ENCODE measurements around the gene TTC19.
A peak's percentile ranks its signal among the peaks of the same experiment; 100 is the strongest.

Gene TTC19

GRCh38 chr17:15999141-15999973, at the start of gene TTC19, which contains the start of gene ZSWIM7:
Gene TTC19 (plus strand): TSS chr17:15999824. CDS start chr17:15999849, 25 bp downstream.
Gene ZSWIM7 (minus strand): TSS chr17:15999704. CDS start chr17:15999594, 110 bp downstream.
- DNase-seq: peak; percentile 94

GRCh38 chr17:15951368-15952047, 48.1 kb upstream of the TTC19 start:
- no peak for DNase-seq

DNA sequence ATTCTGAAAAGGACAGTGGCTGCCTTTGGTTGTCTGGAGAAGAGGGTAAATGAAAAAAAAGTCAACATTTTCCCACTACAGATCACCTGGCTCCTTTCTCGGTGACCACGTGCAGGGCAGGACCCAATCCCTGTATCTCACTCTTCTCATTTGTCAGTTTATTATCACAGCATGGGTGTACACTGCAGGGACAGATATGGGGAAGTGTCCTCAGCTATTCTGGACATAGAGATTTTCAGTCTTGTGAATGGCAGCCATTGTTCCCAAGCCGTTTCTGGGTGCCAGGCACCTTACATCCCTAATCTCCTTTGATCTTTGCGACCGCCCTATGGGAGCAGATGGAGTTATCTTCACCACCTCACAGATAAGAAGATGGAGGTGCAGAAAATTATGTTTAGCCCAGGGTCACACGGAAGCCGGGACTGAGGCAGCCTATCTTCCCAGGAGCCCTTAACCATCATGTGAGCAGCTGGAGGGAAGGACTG, 47.5 kb upstream of the TTC19 start:
- DNase-seq: no peak

- DNase-seq: no peak
These were observed 46.5 kb upstream of the TTC19 start for GRCh38 chr17:15952916-15953790.

DNA sequence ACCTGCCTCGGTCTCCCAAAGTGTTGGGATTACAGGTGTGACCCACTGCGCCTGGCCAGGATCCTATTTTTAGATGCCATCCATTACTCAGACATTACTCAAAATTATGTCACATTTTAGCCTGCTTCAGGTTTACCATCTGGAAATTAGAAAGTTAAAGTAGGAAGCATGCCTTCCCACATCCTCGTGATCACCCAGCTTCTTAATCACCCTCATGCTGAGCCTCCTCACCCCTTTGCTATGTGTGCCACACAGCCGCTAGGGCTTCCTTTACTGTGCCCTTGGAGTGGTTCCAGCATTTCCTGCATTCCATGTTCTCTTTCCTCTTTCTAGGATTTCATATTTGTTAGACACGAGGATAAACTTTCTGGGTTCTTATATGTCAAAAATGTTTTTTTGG, 45.4 kb upstream of the TTC19 start:
- DNase-seq: no peak

DNA sequence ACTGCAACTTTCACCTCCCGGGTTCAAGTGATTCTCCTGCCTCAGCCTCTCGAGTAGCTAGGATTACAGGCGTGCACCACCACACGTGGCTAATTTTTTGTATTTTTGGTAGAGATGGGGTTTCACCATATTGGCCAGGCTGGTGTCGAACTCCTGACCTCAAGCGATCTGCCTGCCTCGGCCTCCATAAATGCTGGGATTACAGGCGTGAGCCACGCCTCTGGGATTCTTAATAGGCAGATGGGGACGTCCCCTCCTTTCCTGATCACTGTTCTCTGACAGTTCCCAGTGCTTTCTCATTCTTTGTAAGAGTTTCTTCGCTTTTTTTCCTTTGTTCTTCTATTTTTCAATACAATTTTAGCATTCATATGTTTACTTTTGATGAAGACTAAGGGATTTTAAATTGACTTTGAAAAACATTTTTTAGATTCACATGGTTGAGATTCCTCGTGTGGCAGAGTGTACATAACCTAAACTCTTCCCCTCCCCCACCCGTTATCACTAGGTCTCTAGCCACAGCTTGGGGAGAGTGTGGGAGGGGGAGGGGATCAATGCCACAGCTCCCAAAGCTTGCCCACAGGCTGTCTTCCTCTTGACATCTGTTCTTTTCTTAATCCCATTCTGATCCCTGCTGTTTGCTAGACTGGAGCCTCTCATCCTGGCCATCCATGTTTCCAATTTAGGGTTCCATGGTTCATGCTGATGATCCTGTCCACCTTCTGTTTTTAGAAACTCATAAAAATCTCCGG, 43.7 kb upstream of the TTC19 start:
- DNase-seq: no peak

GRCh38 chr17:15957206-15957605, 42.4 kb upstream of the TTC19 start:
- peak; percentile 60 for DNase-seq

DNA sequence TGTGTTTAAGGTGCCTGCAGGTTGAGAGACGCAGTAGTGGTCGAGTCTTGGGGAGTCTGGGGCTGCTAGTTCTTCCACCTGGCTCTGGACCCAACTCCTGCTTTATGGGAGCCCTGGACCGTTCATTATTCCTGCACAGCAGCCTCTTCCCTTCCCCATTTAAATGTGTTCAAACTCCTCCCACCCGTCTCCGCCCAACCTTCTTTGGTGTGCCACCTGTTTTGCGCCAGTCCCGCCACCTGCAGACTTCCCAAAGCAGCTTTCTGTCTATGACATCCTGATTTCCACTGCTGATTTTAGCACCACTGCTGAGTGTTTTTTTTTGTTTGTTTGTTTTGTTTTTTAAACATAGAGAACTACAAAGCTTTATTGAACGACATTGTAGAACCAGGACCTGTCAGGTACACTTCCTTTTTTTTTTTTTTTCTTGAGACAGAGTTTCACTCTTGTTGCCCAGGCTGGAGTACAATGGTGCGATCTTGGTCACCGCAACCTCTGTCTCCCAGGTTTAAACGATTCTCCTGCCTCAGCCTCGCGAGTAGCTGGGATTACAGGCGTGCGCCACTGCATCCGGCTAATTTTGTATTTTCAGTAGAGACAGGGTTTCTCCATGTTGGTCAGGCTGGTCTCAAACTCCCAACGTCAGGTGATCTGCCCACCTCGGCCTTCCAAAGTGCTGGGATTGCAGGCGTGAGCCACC, 41.9 kb upstream of the TTC19 start:
- DNase-seq: no peak

GRCh38 chr17:15958484-15958854, 41.2 kb upstream of the TTC19 start:
- no peak for DNase-seq

GRCh38 chr17:15963670-15964110, 35.9 kb upstream of the TTC19 start:
- DNase-seq: no peak

- DNase-seq: no peak
These were observed 34.1 kb upstream of the TTC19 start for GRCh38 chr17:15965528-15965927.

DNA sequence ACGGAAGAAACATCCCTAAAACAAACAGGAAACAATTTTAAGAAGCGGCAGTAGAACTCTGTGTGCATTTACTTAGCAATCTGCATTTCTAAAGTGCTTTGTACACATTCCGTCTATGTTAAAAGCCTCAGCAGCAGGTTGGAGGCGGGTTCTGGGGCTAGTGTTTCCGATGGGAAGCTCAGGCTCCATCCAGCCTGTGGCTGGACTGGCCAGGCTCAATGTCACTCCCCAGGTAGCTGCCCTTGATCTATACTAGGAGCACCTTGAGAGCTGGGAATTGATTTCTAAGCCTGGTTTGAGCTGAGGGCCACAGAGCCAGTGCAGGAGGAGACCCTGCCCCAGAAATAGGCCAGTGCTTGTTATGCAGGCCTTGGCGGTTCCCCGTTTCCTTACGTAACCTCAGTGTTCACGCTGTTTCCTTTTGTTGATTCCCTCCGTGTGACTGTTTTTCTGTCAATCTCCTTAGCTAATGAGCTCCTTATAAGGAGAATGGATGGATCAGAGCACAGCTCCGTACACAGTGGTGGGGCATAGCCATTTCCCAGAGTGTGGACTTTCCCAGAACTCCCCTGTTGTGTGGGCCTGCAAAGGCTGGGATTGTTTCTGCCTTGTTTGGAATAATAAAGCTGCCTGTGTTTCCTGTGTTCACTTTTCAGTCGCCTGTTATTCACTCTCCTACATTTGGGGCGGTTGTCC, 33.3 kb upstream of the TTC19 start:
- DNase-seq: no peak

GRCh38 chr17:15966879-15967248, 32.8 kb upstream of the TTC19 start:
- no peak for DNase-seq

GRCh38 chr17:15967706-15968399, 31.8 kb upstream of the TTC19 start:
- DNase-seq: no peak

- DNase-seq: no peak
These were observed 30.2 kb upstream of the TTC19 start for GRCh38 chr17:15969463-15969862.

DNA sequence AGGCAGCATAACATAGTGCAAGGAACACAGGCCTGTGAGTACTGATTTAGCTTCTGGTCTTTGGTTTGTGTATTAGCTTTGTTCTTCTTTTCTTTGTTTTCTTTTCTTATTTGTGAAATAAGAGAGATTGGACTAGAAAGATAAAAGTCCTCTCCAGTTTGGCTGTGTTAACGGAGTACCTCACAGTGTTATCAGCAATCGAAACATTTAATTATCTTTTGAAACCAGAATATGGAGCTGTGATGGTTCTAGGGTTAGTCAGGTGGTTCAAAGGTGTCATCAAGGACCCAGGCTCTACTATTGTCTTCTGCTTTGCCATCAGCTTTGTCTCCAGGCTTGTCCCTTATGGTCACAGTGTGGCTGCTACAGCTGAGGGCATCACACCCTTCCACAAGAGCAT, 29.1 kb upstream of the TTC19 start:
- DNase-seq: no peak

- no peak for DNase-seq
These were observed 28.4 kb upstream of the TTC19 start for GRCh38 chr17:15971098-15971678.

DNA sequence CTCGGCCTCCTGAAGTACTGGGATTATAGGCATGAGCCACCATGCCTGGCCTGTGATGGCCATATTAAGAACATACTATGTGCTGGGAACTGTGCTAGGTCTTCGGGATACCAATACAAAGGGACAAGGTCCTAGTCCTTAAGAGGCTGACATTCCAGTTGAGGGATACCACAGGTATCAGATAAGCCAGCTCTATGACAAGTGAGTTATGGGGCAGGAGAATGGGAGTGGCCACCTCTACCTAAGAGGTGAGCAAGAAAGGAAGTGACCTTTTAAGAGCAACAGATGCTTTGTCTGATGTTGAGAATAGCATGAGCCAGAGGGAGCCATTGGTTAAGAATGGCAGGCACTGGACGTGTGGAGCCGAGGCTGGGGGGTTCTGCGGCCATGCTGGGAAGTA, 27.7 kb upstream of the TTC19 start:
- no peak for DNase-seq

GRCh38 chr17:15972497-15972951, 27.1 kb upstream of the TTC19 start:
- DNase-seq: no peak

DNA sequence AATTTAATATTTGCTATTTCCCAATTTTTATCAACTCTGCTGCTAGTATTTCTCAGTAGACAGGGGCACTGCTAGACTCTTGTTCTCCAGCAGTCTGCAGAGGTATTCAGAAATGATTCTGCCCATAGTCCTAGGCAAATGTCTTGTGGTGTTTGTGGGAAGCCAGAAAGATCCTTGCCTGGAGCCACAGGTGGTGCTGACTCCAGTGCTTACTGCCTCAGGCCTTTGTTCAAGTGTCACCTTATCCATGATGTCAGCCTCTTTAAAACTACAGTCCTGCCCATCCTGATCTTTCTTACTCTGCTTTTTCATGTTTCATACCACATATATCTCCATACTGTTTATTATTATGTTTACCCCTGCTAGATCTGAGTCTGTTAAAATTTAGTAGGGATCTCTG, 26.6 kb upstream of the TTC19 start:
- DNase-seq: no peak
